ENCODE measurements around the gene ROCK2.

DNA sequence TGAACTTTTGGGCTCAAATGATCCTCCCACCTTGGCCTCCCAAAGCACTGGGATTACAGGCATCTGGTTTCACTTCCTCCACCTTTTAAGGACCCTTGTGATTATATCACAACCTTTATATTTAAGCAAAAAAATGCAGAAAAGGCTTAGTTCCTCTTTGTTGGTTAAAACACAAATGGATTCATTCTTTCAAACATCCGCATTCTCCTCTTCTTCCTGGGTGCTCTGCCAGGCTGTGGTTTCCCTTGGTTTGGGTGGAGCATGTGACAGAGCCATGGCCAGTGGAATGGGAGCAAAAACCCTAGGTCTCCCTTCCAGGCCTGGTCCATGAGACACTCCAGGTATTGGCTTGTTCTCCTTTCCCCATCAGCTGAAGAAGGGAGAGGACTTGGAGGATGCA, 199.1 kb downstream of the ROCK2 start:
- TF ChIP-seq POLR2A (IDR thresholded peaks at IDR 0.05), result no peak
- TF ChIP-seq, protein P1, sequence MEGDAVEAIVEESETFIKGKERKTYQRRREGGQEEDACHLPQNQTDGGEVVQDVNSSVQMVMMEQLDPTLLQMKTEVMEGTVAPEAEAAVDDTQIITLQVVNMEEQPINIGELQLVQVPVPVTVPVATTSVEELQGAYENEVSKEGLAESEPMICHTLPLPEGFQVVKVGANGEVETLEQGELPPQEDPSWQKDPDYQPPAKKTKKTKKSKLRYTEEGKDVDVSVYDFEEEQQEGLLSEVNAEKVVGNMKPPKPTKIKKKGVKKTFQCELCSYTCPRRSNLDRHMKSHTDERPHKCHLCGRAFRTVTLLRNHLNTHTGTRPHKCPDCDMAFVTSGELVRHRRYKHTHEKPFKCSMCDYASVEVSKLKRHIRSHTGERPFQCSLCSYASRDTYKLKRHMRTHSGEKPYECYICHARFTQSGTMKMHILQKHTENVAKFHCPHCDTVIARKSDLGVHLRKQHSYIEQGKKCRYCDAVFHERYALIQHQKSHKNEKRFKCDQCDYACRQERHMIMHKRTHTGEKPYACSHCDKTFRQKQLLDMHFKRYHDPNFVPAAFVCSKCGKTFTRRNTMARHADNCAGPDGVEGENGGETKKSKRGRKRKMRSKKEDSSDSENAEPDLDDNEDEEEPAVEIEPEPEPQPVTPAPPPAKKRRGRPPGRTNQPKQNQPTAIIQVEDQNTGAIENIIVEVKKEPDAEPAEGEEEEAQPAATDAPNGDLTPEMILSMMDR (IDR thresholded peaks at IDR 0.05), result no peak
